Left ventricle myocardium inferior (tissue), 1 donor: Measurements from ENCODE around the gene PNRC1. TPM values are rescaled to one million over a fixed set of nuclear protein-coding genes. Genes with fewer than 3 reads are reported as not detected.
A peak's percentile ranks its signal among the peaks of the same experiment; 100 is the strongest.
"Not testable (repeated sequence)": the region's sequence is repeated elsewhere in the genome, so short reads cannot be mapped to it uniquely, and the experiment has no call there.

Experiments
- DNase-seq: peaks from one replicate; pipeline ENCODE4 v3.0.0-alpha.2; 2020
- H3K27ac ChIP-seq: fragments of 200-600 bp; replicated peaks from 2 replicates; pipeline ENCODE4 v1.8.0; 2021
- H3K27me3 ChIP-seq: fragments of 200-600 bp; 2 replicates; pipeline ENCODE4 v1.8.0; 2021; ENCODE audit warnings: low read depth
- H3K36me3 ChIP-seq: fragments of 200-600 bp; 2 replicates; pipeline ENCODE4 v1.8.0; 2021
- H3K4me1 ChIP-seq: fragments of 200-600 bp; 2 replicates; pipeline ENCODE4 v1.8.0; 2021
- H3K4me3 ChIP-seq: fragments of 200-600 bp; 2 replicates; pipeline ENCODE4 v1.8.0; 2021; ENCODE audit warnings: mild to moderate bottlenecking, moderate library complexity
- H3K9me3 ChIP-seq: fragments of 200-600 bp; replicated peaks from 2 replicates; pipeline ENCODE4 v1.8.0; 2021
- intact Hi-C: fragments of 100-400 bp; cut with micrococcal nuclease; formaldehyde crosslinking; loops from one replicate; pipeline ENCODE4 v1.11.0; 2022
- total RNA-seq: library from RNA; stranded (reverse); fragmentation: NEBNext Ultra II Directional; extraction: Animal tissue kit (Norgen Biotek cat#: 25700); gene quantifications from one replicate; pipeline ENCODE4 v1.2.1, GENCODE V29; 2021
- TF ChIP-seq, protein P1 (sequence below): fragments of 200-600 bp; IDR thresholded peaks from 2 replicates; pipeline ENCODE4 v1.8.0; 2021; ENCODE audit warnings: antibody characterized with exemption, mild to moderate bottlenecking, borderline replicate concordance
- donor health status: DM: no; HTN: yes; CAD: no; lungs with severe emphysema.

PNRC1 gene
- total RNA-seq, 1 donor from 2014 or later: 180 TPM

DNA sequence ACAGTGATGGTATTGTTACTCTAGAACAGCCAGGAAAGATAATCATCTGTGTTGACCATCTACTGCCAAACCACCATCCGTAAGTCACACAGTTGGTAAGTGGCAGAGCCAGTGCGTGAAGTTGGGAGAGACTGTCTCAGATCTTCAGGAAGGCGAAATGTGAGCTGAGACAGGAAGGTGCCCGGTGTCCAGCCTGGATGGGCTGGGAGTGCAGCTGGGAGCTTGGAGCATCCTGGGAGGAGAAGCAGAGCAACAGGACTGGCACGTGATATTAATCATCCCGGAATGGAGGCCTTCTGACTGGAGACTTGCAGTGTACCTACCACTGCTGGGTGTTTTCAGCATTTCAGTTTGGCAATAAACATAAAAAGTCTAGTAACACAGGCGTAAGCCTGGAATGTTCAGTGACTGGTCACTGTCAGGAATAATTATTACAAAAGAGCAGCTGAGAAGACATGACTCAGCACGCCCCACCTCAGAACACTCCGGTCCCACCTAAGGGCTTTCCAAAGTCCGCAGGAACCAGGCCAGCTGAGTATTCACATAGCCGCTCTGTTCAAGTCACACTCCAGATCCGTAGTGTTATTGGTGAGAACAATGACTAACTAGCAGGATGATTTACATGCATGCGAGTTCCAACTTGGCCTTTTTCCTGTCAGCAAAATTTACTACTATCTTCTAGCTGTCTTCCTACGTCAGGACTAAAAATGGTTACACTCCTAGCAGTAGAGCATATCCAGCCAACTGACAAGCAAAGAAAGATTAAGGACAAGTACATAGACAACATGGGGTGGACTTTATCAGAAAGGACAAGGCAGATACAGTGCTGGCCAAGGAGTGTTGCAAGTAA, 45.1 kb upstream of the PNRC1 start:
- peak; percentile 78 for DNase-seq
- TF ChIP-seq, protein P1, sequence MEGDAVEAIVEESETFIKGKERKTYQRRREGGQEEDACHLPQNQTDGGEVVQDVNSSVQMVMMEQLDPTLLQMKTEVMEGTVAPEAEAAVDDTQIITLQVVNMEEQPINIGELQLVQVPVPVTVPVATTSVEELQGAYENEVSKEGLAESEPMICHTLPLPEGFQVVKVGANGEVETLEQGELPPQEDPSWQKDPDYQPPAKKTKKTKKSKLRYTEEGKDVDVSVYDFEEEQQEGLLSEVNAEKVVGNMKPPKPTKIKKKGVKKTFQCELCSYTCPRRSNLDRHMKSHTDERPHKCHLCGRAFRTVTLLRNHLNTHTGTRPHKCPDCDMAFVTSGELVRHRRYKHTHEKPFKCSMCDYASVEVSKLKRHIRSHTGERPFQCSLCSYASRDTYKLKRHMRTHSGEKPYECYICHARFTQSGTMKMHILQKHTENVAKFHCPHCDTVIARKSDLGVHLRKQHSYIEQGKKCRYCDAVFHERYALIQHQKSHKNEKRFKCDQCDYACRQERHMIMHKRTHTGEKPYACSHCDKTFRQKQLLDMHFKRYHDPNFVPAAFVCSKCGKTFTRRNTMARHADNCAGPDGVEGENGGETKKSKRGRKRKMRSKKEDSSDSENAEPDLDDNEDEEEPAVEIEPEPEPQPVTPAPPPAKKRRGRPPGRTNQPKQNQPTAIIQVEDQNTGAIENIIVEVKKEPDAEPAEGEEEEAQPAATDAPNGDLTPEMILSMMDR: no peak
- Histone ChIP-seq H3K36me3 (no peaks in the 10 kb centered on the region), H3K4me3 (peak overlapping the region; percentile 49), H3K27me3 (no peaks in the 10 kb centered on the region), H3K27ac (peak overlapping the region; percentile 94), H3K4me1 (peaks cover 48% of the 10 kb centered on the region), H3K9me3 (peaks cover 13% of the 10 kb centered on the region)
- intact Hi-C loops: loop anchor here (5.0 kb wide), 1 partner anchor 42 kb away; no protein-coding TSS in a partner anchor

- no peak overlapping the region for H3K4me3 ChIP-seq
- TF ChIP-seq, protein P1: no peak
- no peak overlapping the region for H3K27ac ChIP-seq
These were observed 43.2 kb upstream of the PNRC1 start for GRCh38 chr6:89037141-89037900.

DNA sequence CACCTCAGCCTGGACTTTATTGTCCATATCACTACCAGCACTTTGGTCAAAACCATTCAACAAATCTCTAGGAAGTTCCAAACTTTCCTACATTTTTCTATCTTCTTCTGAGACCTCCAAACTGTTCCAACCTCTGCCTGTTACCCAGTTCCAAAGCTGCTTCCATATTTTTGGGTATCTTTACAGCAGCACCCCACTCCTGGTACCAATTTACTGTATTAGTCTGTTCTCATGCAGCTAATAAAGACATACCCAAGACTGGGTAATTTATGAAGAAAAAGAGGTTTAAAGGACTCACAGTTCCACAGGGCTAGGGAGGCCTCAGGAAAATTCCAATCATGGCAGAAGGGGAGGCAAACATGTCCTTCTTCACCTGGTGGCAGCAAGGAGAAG, 42.7 kb upstream of the PNRC1 start:
- Histone ChIP-seq H3K4me1 (peaks cover 40% of the 10 kb centered on the region), H3K9me3 (peaks cover 13% of the 10 kb centered on the region)
- not testable (repeated sequence) for H3K36me3 ChIP-seq, H3K27me3 ChIP-seq, H3K4me3 ChIP-seq, DNase-seq, H3K27ac ChIP-seq
- intact Hi-C loops: loop anchor here (5.0 kb wide), 1 partner anchor 39 kb away; no protein-coding TSS in a partner anchor

More at GRCh38 chr6:89037141-89037900, 43.2 kb upstream of the PNRC1 start:
- Histone ChIP-seq H3K4me1 (peaks cover 46% of the 10 kb centered on the region), H3K36me3 (no peaks in the 10 kb centered on the region), H3K27me3 (no peaks in the 10 kb centered on the region), H3K9me3 (peaks cover 13% of the 10 kb centered on the region)
- no peak for DNase-seq
- intact Hi-C loops: loop anchor here (5.0 kb wide), 1 partner anchor 40 kb away; no protein-coding TSS in a partner anchor

- Histone ChIP-seq H3K27me3 (no peaks in the 10 kb centered on the region), H3K27ac (no peak overlapping the region), H3K4me3 (no peak overlapping the region), H3K9me3 (peaks cover 9% of the 10 kb centered on the region), H3K36me3 (no peaks in the 10 kb centered on the region), H3K4me1 (peaks cover 6% of the 10 kb centered on the region)
- no peak for DNase-seq
- intact Hi-C loops: no loop called here
- TF ChIP-seq, protein P1: no peak
These were observed 37.9 kb upstream of the PNRC1 start for GRCh38 chr6:89042664-89043063.

GRCh38 chr6:89044328-89045010, 36.1 kb upstream of the PNRC1 start:
- Histone ChIP-seq H3K36me3 (no peaks in the 10 kb centered on the region), H3K27ac (peak overlapping the region; percentile 60), H3K4me3 (no peak overlapping the region), H3K27me3 (no peaks in the 10 kb centered on the region), H3K4me1 (peaks cover 13% of the 10 kb centered on the region), H3K9me3 (no peaks in the 10 kb centered on the region)
- intact Hi-C loops: no loop called here
- no peak for DNase-seq
- TF ChIP-seq, protein P1: no peak
